HCT116 (cell line): ENCODE measurements around the gene TPM4. TPM values are rescaled to one million over a fixed set of nuclear protein-coding genes. Genes with fewer than 3 reads are reported as not detected.

Source experiments
- ATAC-seq: fragments of 200-7000 bp; cut with Tn5 transposase; 2 replicates; pipeline ENCODE4 v1.9.1; 2020; ENCODE audit warnings: mild to moderate bottlenecking, moderate library complexity
- BruUV-seq: library from RNA; stranded (reverse); fragments of 400-500 nt; replicated peaks from 2 replicates; lab custom pipeline; 2021; lab: Mats Ljungman, UMichigan
- CTCF ChIA-PET: fragments of 300-600 bp; sonication (Branson Sonifier 250); formaldehyde crosslinking; loops from one replicate; lab custom pipeline; 2021; ENCODE audit warnings: antibody characterized with exemption; lab: Charles Lee
- POLR2A ChIA-PET: fragments of 300-600, 350-600 bp; sonication (Branson Sonifier 250); formaldehyde crosslinking; loops from one replicate; lab custom pipeline; 2021; ENCODE audit warnings: antibody characterized with exemption; lab: Charles Lee
- RAD21 ChIA-PET, 2 experiments: fragments of 300-600 bp; sonication (Branson Sonifier 250); formaldehyde crosslinking; loops; one replicate each; lab custom pipeline; 2023; ENCODE audit warnings: low total read pairs in 2 of 2; ENCODE audit not compliant: uncharacterized antibody in 2 of 2, unreplicated experiment in 2 of 2, low non-redundant PET in 1 of 2; lab: Charles Lee
- DNase-seq: peaks from one replicate; pipeline ENCODE4 v3.0.0-alpha.2; 2010; ENCODE audit warnings: low read depth, low spot score
- H2AFZ ChIP-seq: fragments of 200-600 bp; shearing (Covaris generic), sonication (generic); 2 replicates; pipeline ENCODE4 v1.6.1; 2017; ENCODE audit warnings: low read depth, mixed run types, mixed read lengths, antibody characterized with exemption, low read length; ENCODE audit not compliant: poor library complexity, severe bottlenecking
- H3K27ac ChIP-seq: 2 replicates; pipeline ENCODE4 v1.5.1; 2012; ENCODE audit warnings: low read depth, low read length
- H3K27me3 ChIP-seq: fragments of 200-600 bp; sonication (generic); 2 replicates; pipeline ENCODE4 v1.6.1; 2016; ENCODE audit warnings: mixed run types, low read length, mixed read lengths; ENCODE audit not compliant: insufficient read depth
- H3K36me3 ChIP-seq, 2 experiments: fragments of 200-500 bp in 1 of 2; fragments of 200-600 bp in 1 of 2; sonication (Bioruptor generic) in 1 of 2; sonication (generic) in 1 of 2; 2 replicates each; pipeline versions ENCODE4 v1.5.1 to v1.6.1; 2014 to 2016; ENCODE audit warnings: low read length in 2 of 2, inconsistent platforms in 1 of 2, mixed read lengths in 1 of 2, mixed run types in 1 of 2; ENCODE audit not compliant: insufficient read depth in 2 of 2, control insufficient read depth in 1 of 2
- H3K4me1 ChIP-seq, 2 experiments: fragments of 200-600 bp in 1 of 2; sonication (generic) in 1 of 2; 2 replicates each; pipeline versions ENCODE4 v1.5.1 to v1.6.1; 2012 to 2017; ENCODE audit warnings: low read length in 2 of 2, inconsistent platforms in 1 of 2, mild to moderate bottlenecking in 1 of 2, mixed read lengths in 1 of 2, mixed run types in 1 of 2, moderate library complexity in 1 of 2; ENCODE audit not compliant: insufficient read depth in 2 of 2, control insufficient read depth in 1 of 2
- H3K4me2 ChIP-seq: fragments of 200-600 bp; sonication (generic); 2 replicates; pipeline ENCODE4 v1.6.1; 2017; ENCODE audit warnings: mixed run types, low read length, mixed read lengths
- H3K4me3 ChIP-seq, 2 experiments: fragments of 200-600 bp in 1 of 2; sonication (generic) in 1 of 2; replicated peaks in 1 of 2; 2 replicates each; pipeline ENCODE4 v1.5.1; 2011 to 2016; ENCODE audit warnings: low read length in 2 of 2, control low read depth in 1 of 2, low read depth in 1 of 2, mild to moderate bottlenecking in 1 of 2, mixed read lengths in 1 of 2, mixed run types in 1 of 2
- H3K79me2 ChIP-seq: fragments of 200-600 bp; sonication (generic); 2 replicates; pipeline ENCODE4 v1.6.1; 2017; ENCODE audit warnings: mild to moderate bottlenecking, mixed run types, low read length, moderate library complexity, mixed read lengths; ENCODE audit not compliant: insufficient read depth
- H3K9ac ChIP-seq: fragments of 200-600 bp; sonication (generic); 2 replicates; pipeline ENCODE4 v1.6.1; 2016; ENCODE audit warnings: low read length, mixed read lengths
- H3K9me2 ChIP-seq: fragments of 200-600 bp; sonication (generic), shearing (Covaris generic); 2 replicates; pipeline ENCODE4 v1.6.1; 2017; ENCODE audit warnings: mixed run types, mild to moderate bottlenecking, moderate library complexity; ENCODE audit not compliant: insufficient read depth
- H3K9me3 ChIP-seq, 2 experiments: fragments of 200-500 bp in 1 of 2; fragments of 200-600 bp in 1 of 2; sonication (Bioruptor generic) in 1 of 2; sonication (generic) in 1 of 2; 2 replicates each; pipeline ENCODE4 v1.6.1; 2014 to 2017; ENCODE audit warnings: low read length in 2 of 2, mixed read lengths in 2 of 2, inconsistent platforms in 1 of 2, low read depth in 1 of 2, mild to moderate bottlenecking in 1 of 2, mixed run types in 1 of 2, moderate library complexity in 1 of 2; ENCODE audit not compliant: control insufficient read depth in 1 of 2, insufficient read depth in 1 of 2
- H4K20me1 ChIP-seq: fragments of 200-600 bp; sonication (generic), shearing (Covaris generic); 2 replicates; pipeline ENCODE4 v1.6.1; 2017; ENCODE audit warnings: mixed run types, mild to moderate bottlenecking, moderate library complexity; ENCODE audit not compliant: insufficient read depth
- ATF3 ChIP-seq: IDR thresholded peaks from 2 replicates; pipeline ENCODE4 v1.6.1; 2012
- EGR1 ChIP-seq: IDR thresholded peaks from 2 replicates; pipeline ENCODE4 v1.6.1; 2012; ENCODE audit warnings: low read depth
- EZH2phosphoT487 ChIP-seq: fragments of 200-600 bp; IDR thresholded peaks from 2 replicates; pipeline ENCODE4 v1.6.1; 2018; ENCODE audit warnings: antibody characterized with exemption, borderline replicate concordance
- FOSL1 ChIP-seq: IDR thresholded peaks from 2 replicates; pipeline ENCODE4 v1.6.1; 2012; ENCODE audit warnings: low read depth
- JUND ChIP-seq: IDR thresholded peaks from 2 replicates; pipeline ENCODE4 v1.6.1; 2012
- MAX ChIP-seq: IDR thresholded peaks from 2 replicates; pipeline ENCODE4 v1.6.1; 2012
- RAD21 ChIP-seq: IDR thresholded peaks from 2 replicates; pipeline ENCODE4 v1.6.1; 2012; ENCODE audit warnings: low read depth, mild to moderate bottlenecking
- REST ChIP-seq: IDR thresholded peaks from 2 replicates; pipeline ENCODE4 v1.6.1; 2012; ENCODE audit warnings: low read depth
- SP1 ChIP-seq: IDR thresholded peaks from 2 replicates; pipeline ENCODE4 v1.6.1; 2012; ENCODE audit warnings: low read depth
- YY1 ChIP-seq: IDR thresholded peaks from 2 replicates; pipeline ENCODE4 v1.6.1; 2011; ENCODE audit warnings: low read length, low read depth, moderate library complexity, mild to moderate bottlenecking; ENCODE audit not compliant: insufficient replicate concordance; ENCODE audit errors: extremely low read depth
- ZBTB33 ChIP-seq: IDR thresholded peaks from 2 replicates; pipeline ENCODE4 v1.6.1; 2011; ENCODE audit warnings: mild to moderate bottlenecking, low read length, moderate library complexity; ENCODE audit not compliant: insufficient replicate concordance; ENCODE audit errors: extremely low read depth
- intact Hi-C: fragments of 100-400 bp; cut with micrococcal nuclease; formaldehyde crosslinking; loops from 2 replicates; pipeline ENCODE4 v1.10.0; 2022
- total RNA-seq: library from RNA; stranded (reverse); gene quantifications from one replicate; pipeline ENCODE4 v1.2.1, GENCODE V29; 2021; ENCODE audit not compliant: unreplicated experiment

The TPM4 gene
- total RNA-seq, 1 experiment from 2014 or later = 275 TPM

GRCh38 chr19:16113727-16114126 is 37.4 kb downstream of the TPM4 start:
- no TSS peak for BruUV-seq
- POLR2A ChIA-PET = interaction anchor here (0.8 kb wide), 1 partner anchor 49 kb away, joined by 3 read pairs; no protein-coding TSS in a partner anchor
- H3K4me3 ChIP-seq = no peak overlapping the region
- H3K9ac ChIP-seq = no peak overlapping the region
- peaks cover 66% of the 10 kb centered on the region for H3K79me2 ChIP-seq
- CTCF ChIA-PET = no interaction called here
- no peak overlapping the region for H2AFZ ChIP-seq
- no peaks in the 10 kb centered on the region for H4K20me1 ChIP-seq
- no peaks in the 10 kb centered on the region for H3K9me2 ChIP-seq
- H3K27ac ChIP-seq = no peak overlapping the region
- DNase-seq = no peak
- no peaks in the 10 kb centered on the region for H3K9me3 ChIP-seq
- no peak for TF ChIP-seq SP1
- TF ChIP-seq MAX = no peak
- no peak for TF ChIP-seq EGR1
- no peak for TF ChIP-seq RAD21
- no peak for TF ChIP-seq EZH2phosphoT487
- TF ChIP-seq JUND = no peak
- no peak for TF ChIP-seq FOSL1
- no peak for TF ChIP-seq ZBTB33
- no peak for TF ChIP-seq ATF3
- TF ChIP-seq YY1 = no peak
- no peak for TF ChIP-seq REST
- RAD21 ChIA-PET = interaction anchor here in 1 of 2 experiments (0.9 kb wide), 1 partner anchor 72 kb away, joined by 3 read pairs; no protein-coding TSS in a partner anchor
- H3K4me2 ChIP-seq = peak overlapping the region; percentile 25; the same call in 1 of the 2 replicates
- intact Hi-C loops = no loop called here
- H3K36me3 ChIP-seq = peaks cover 6 to 18% of the 10 kb centered on the region in 2 experiments
- H3K27me3 ChIP-seq = no peaks in the 10 kb centered on the region
- no peak for ATAC-seq
- peaks cover 14 to 37% of the 10 kb centered on the region in 2 experiments for H3K4me1 ChIP-seq
